Coronary artery (tissue), 2 donors: ENCODE data around the gene NOXO1.

Experiments used
- DNase-seq: peaks from one replicate; pipeline ENCODE4 v3.0.0-alpha.2; 2017; ENCODE audit warnings: low spot score
- H3K27ac ChIP-seq, 2 donors: fragments of 200-600 bp; sonication (generic); one replicate each; pipeline ENCODE4 v1.5.1; 2016 to 2019
- H3K4me3 ChIP-seq: fragments of 200-600 bp; sonication (generic); 2 replicates; pipeline ENCODE4 v1.5.1; 2016; ENCODE audit warnings: mild to moderate bottlenecking, moderate library complexity
- CTCF ChIP-seq: fragments of 200-600 bp; sonication (generic); IDR thresholded peaks from one replicate; pipeline ENCODE4 v1.5.1; 2019; ENCODE audit warnings: antibody characterized with exemption

The NOXO1 gene

GRCh38 chr16:1977875-1978268 lies 3.4 kb downstream of the NOXO1 start:
- no peak overlapping the region for H3K27ac ChIP-seq
- no peak for TF ChIP-seq CTCF
- DNase-seq = no peak
- H3K4me3 ChIP-seq = no peak overlapping the region

GRCh38 chr16:1976951-1977874 lies 4.1 kb downstream of the NOXO1 start:
- Histone ChIP-seq H3K4me3 (no peak overlapping the region), H3K27ac (no peak overlapping the region)
- TF ChIP-seq CTCF = no peak
- no peak for DNase-seq

- TF ChIP-seq CTCF = no peak
- H3K27ac ChIP-seq = no peak overlapping the region
- DNase-seq = no peak
- no peak overlapping the region for H3K4me3 ChIP-seq
These were observed 5.1 kb downstream of the NOXO1 start for GRCh38 chr16:1976216-1976520.

GRCh38 chr16:1975432-1976215 lies 5.6 kb downstream of the NOXO1 start:
- DNase-seq = no peak
- Histone ChIP-seq H3K27ac (no peak overlapping the region), H3K4me3 (no peak overlapping the region)
- no peak for TF ChIP-seq CTCF

- no peak for TF ChIP-seq CTCF
- no peak overlapping the region for H3K4me3 ChIP-seq
These were observed 6.9 kb downstream of the NOXO1 start for GRCh38 chr16:1974157-1975070.

GRCh38 chr16:1973461-1974156 lies 7.7 kb downstream of the NOXO1 start:
- no peak for DNase-seq
- H3K4me3 ChIP-seq = no peak overlapping the region
- no peak overlapping the region for H3K27ac ChIP-seq
- TF ChIP-seq CTCF = no peak

More at GRCh38 chr16:1974157-1975070, 6.9 kb downstream of the NOXO1 start:
- no peak for DNase-seq
- no peak overlapping the region for H3K27ac ChIP-seq
